HK-2 (cell line): ENCODE measurements around the gene AP1S3.

ENCODE experiments used
- DNase-seq: peaks from one replicate; pipeline ENCODE4 v3.0.0-alpha.2; 2018; ENCODE audit not compliant: unreplicated experiment

AP1S3 gene

GRCh38 chr2:223724861-223725260 is 112.5 kb downstream of the AP1S3 start:
- DNase-seq, result no peak

GRCh38 chr2:223723954-223724411 is 113.4 kb downstream of the AP1S3 start:
- no peak for DNase-seq

- DNase-seq, result no peak
These were observed 115.2 kb downstream of the AP1S3 start for GRCh38 chr2:223722226-223722625.

- DNase-seq, result no peak
These were observed 115.6 kb downstream of the AP1S3 start for GRCh38 chr2:223721746-223722145.

GRCh38 chr2:223720367-223720766 is 117.0 kb downstream of the AP1S3 start:
- no peak for DNase-seq

GRCh38 chr2:223712642-223713041 is 124.7 kb downstream of the AP1S3 start:
- no peak for DNase-seq

- DNase-seq, result no peak
These were observed 125.6 kb downstream of the AP1S3 start for GRCh38 chr2:223711596-223712326.
